ENCODE measurements around the gene UNG. TPM values are rescaled to one million over a fixed set of nuclear protein-coding genes. Genes with fewer than 3 reads are reported as not detected.

UNG gene
- total RNA-seq, 6 experiments from 2014 or later, result 19.3 to 30.4 (median 21.8) TPM

GRCh38 chr12:109084425-109084824 lies 13.0 kb upstream of the UNG start:
- peaks cover 10% of the 10 kb centered on the region for H3K36me3 Mint-ChIP-seq (ENCODE audit: low read depth)
- no peak for DNase-seq

GRCh38 chr12:109085590-109085989 lies 11.8 kb upstream of the UNG start:
- H3K27ac Mint-ChIP-seq, result no peak overlapping the region
- peaks cover 9% of the 10 kb centered on the region for H3K4me1 Mint-ChIP-seq (ENCODE audit: low read depth)
- H3K27me3 Mint-ChIP-seq (ENCODE audit: insufficient read depth), result no peaks in the 10 kb centered on the region; the same call in none of the 2 replicates
- H3K4me3 Mint-ChIP-seq, result no peak overlapping the region
- no peaks in the 10 kb centered on the region for H3K9me3 Mint-ChIP-seq
- no peak for TF ChIP-seq CTCF (IDR thresholded peaks at IDR 0.05)
- H3K36me3 Mint-ChIP-seq (ENCODE audit: low read depth), result peaks cover 6% of the 10 kb centered on the region
- DNase-seq, result no peak

More at GRCh38 chr12:109084425-109084824, 13.0 kb upstream of the UNG start:
- H3K27me3 Mint-ChIP-seq (ENCODE audit: insufficient read depth), result no peaks in the 10 kb centered on the region; the same call in 1 of the 2 replicates
- no peak for TF ChIP-seq CTCF (IDR thresholded peaks at IDR 0.05)
- H3K27ac Mint-ChIP-seq, result no peak overlapping the region
- no peak overlapping the region for H3K4me3 Mint-ChIP-seq
- H3K9me3 Mint-ChIP-seq, result no peaks in the 10 kb centered on the region
- H3K4me1 Mint-ChIP-seq (ENCODE audit: low read depth), result peaks cover 8% of the 10 kb centered on the region

GRCh38 chr12:109087250-109087649 lies 10.1 kb upstream of the UNG start:
- H3K36me3 Mint-ChIP-seq (ENCODE audit: low read depth), result peaks cover 8% of the 10 kb centered on the region

GRCh38 chr12:109088818-109089217 lies 8.6 kb upstream of the UNG start:
- TF ChIP-seq CTCF (IDR thresholded peaks at IDR 0.05), result no peak
- peaks cover 13% of the 10 kb centered on the region for H3K36me3 Mint-ChIP-seq (ENCODE audit: low read depth)
- H3K4me3 Mint-ChIP-seq, result no peak overlapping the region
- H3K27ac Mint-ChIP-seq, result peak overlapping the region; percentile 1; the same call in 1 of the 2 replicates
- no peaks in the 10 kb centered on the region for H3K9me3 Mint-ChIP-seq
- DNase-seq, result no peak
- no peaks in the 10 kb centered on the region; the same call in none of the 2 replicates for H3K27me3 Mint-ChIP-seq (ENCODE audit: insufficient read depth)
- peaks cover 33% of the 10 kb centered on the region for H3K4me1 Mint-ChIP-seq (ENCODE audit: low read depth)

More at GRCh38 chr12:109087250-109087649, 10.1 kb upstream of the UNG start:
- no peak overlapping the region for H3K4me3 Mint-ChIP-seq
- DNase-seq, result no peak
- TF ChIP-seq CTCF (IDR thresholded peaks at IDR 0.05), result no peak
- peaks cover 17% of the 10 kb centered on the region for H3K4me1 Mint-ChIP-seq (ENCODE audit: low read depth)
- H3K27ac Mint-ChIP-seq, result no peak overlapping the region
- no peaks in the 10 kb centered on the region for H3K9me3 Mint-ChIP-seq
- no peaks in the 10 kb centered on the region; the same call in none of the 2 replicates for H3K27me3 Mint-ChIP-seq (ENCODE audit: insufficient read depth)

- H3K9me3 Mint-ChIP-seq, result no peaks in the 10 kb centered on the region
- peaks cover 13% of the 10 kb centered on the region for H3K36me3 Mint-ChIP-seq (ENCODE audit: low read depth)
- DNase-seq, result no peak
- H3K27ac Mint-ChIP-seq, result no peak overlapping the region
- no peak for TF ChIP-seq CTCF (IDR thresholded peaks at IDR 0.05)
- H3K27me3 Mint-ChIP-seq (ENCODE audit: insufficient read depth), result no peaks in the 10 kb centered on the region; the same call in none of the 2 replicates
- H3K4me1 Mint-ChIP-seq (ENCODE audit: low read depth), result peaks cover 33% of the 10 kb centered on the region
- no peak overlapping the region for H3K4me3 Mint-ChIP-seq
Measured at GRCh38 chr12:109089683-109090082, 7.7 kb upstream of the UNG start.
